Measurements from ENCODE around the gene GGTLC3. TPM values are rescaled to one million over a fixed set of nuclear protein-coding genes. Genes with fewer than 3 reads are reported as not detected.

GGTLC3 gene
- total RNA-seq, result not detected in 2 replicates

GRCh38 chr22:18518061-18518460 lies at the start of gene GGTLC3:
Gene GGTLC3 (minus strand): TSS chr22:18518161. CDS start chr22:18517897, 264 bp downstream.

GRCh38 chr22:18527752-18528596 lies 10.0 kb upstream of the GGTLC3 start, which contains the start of gene TMEM191B:
Gene TMEM191B (plus strand): TSS chr22:18527802. CDS start chr22:18527981, 179 bp downstream.

Other genes with a start within 250 kb of the GGTLC3 start
- gene TMEM191B, start 9.6 kb upstream of the GGTLC3 start, total RNA-seq, result 1.0 TPM in 1 of 2 replicates, not detected in the other
- 0.10 TPM in 1 of 2 replicates, not detected in the other for gene RIMBP3, start 93.8 kb upstream of the GGTLC3 start, total RNA-seq